HEK293 (cell line): ENCODE data around the gene RSPH1.

Experiments
- CTCF ChIA-PET: fragments of 350-600 bp; formaldehyde crosslinking; extraction: SDS; loops from one replicate; lab custom pipeline; 2021; ENCODE audit warnings: antibody characterized with exemption; lab: Yijun Ruan, JAX
- POLR2A ChIA-PET: fragments of 300-600 bp; formaldehyde crosslinking; extraction: SDS; loops from one replicate; lab custom pipeline; 2020; ENCODE audit warnings: antibody characterized with exemption, inconsistent platforms; lab: Yijun Ruan, JAX
- H3K27ac ChIP-seq: fragments of 200-500 bp; sonication (Bioruptor generic); 2 replicates; pipeline ENCODE4 v1.5.1; 2014; ENCODE audit warnings: low read depth, low read length, control low read depth, inconsistent platforms; ENCODE audit errors: extremely low read depth
- H3K36me3 ChIP-seq, 2 experiments: fragments of 200-500 bp in 1 of 2; sonication (Bioruptor generic) in 1 of 2; 1 replicate in 1 of 2; 2 replicates in 1 of 2; pipeline ENCODE4 v1.5.1; 2014 to 2017; ENCODE audit warnings: inconsistent platforms in 2 of 2, low read length in 2 of 2; ENCODE audit not compliant: control insufficient read depth in 2 of 2, insufficient read depth in 1 of 2
- H3K4me1 ChIP-seq: fragments of 200-500 bp; sonication (Bioruptor generic); 2 replicates; pipeline ENCODE4 v1.5.1; 2014; ENCODE audit warnings: mild to moderate bottlenecking, low read length, inconsistent platforms; ENCODE audit not compliant: control insufficient read depth, insufficient read depth
- H3K4me3 ChIP-seq: 2 replicates; pipeline ENCODE4 v1.5.1; 2011; ENCODE audit warnings: low read depth, mild to moderate bottlenecking, control low read depth, low read length, moderate library complexity
- H3K9me3 ChIP-seq: fragments of 200-500 bp; sonication (Bioruptor generic); 2 replicates; pipeline ENCODE4 v1.5.1; 2014; ENCODE audit warnings: low read depth, low read length, inconsistent platforms; ENCODE audit not compliant: control insufficient read depth, insufficient read depth
- PBX3 ChIP-seq: sonication (generic); formaldehyde crosslinking; IDR thresholded peaks from 2 replicates; pipeline ENCODE4 v1.8.1; 2022; ENCODE audit warnings: mild to moderate bottlenecking, moderate library complexity, missing genetic modification reagents
- ZFP3 ChIP-seq: fragments of 450-650 bp; formaldehyde crosslinking; IDR thresholded peaks from 2 replicates; pipeline ENCODE4 v1.5.1; 2016; ENCODE audit warnings: low read depth, missing biosample characterization, missing genetic modification characterization
- ZNF121 ChIP-seq: fragments of 450-650 bp; formaldehyde crosslinking; IDR thresholded peaks from 2 replicates; pipeline ENCODE4 v1.5.1; 2016; ENCODE audit warnings: missing biosample characterization, missing genetic modification characterization
- ZNF138 ChIP-seq: fragments of 450-650 bp; formaldehyde crosslinking; IDR thresholded peaks from 2 replicates; pipeline ENCODE4 v1.5.1; 2016; ENCODE audit warnings: missing biosample characterization, missing genetic modification characterization, borderline replicate concordance
- ZNF148 ChIP-seq: fragments of 450-650 bp; formaldehyde crosslinking; IDR thresholded peaks from 2 replicates; pipeline ENCODE4 v1.5.0; 2017; ENCODE audit warnings: missing biosample characterization, missing genetic modification characterization, borderline replicate concordance
- ZNF16 ChIP-seq: fragments of 450-650 bp; formaldehyde crosslinking; IDR thresholded peaks from 2 replicates; pipeline ENCODE4 v1.5.1; 2016; ENCODE audit warnings: low read depth, missing biosample characterization, missing genetic modification characterization
- ZNF19 ChIP-seq: fragments of 450-650 bp; formaldehyde crosslinking; IDR thresholded peaks from 2 replicates; pipeline ENCODE4; 2016; ENCODE audit warnings: missing biosample characterization, missing genetic modification characterization, low read depth
- ZNF214 ChIP-seq: fragments of 450-650 bp; formaldehyde crosslinking; IDR thresholded peaks from 2 replicates; pipeline ENCODE4 v1.5.1; 2017; ENCODE audit warnings: missing biosample characterization, mild to moderate bottlenecking, missing genetic modification characterization, borderline replicate concordance
- ZNF23 ChIP-seq: fragments of 450-650 bp; formaldehyde crosslinking; IDR thresholded peaks from 2 replicates; pipeline ENCODE4 v1.5.1; 2016; ENCODE audit warnings: missing biosample characterization, missing genetic modification characterization, borderline replicate concordance
- ZNF248 ChIP-seq: fragments of 450-650 bp; formaldehyde crosslinking; IDR thresholded peaks from 2 replicates; pipeline ENCODE4 v1.5.1; 2017; ENCODE audit warnings: missing biosample characterization, missing genetic modification characterization
- ZNF473 ChIP-seq: fragments of 450-650 bp; formaldehyde crosslinking; IDR thresholded peaks from 2 replicates; pipeline ENCODE4 v1.5.1; 2017; ENCODE audit warnings: missing biosample characterization, missing genetic modification characterization
- ZNF510 ChIP-seq: fragments of 450-650 bp; formaldehyde crosslinking; IDR thresholded peaks from 2 replicates; pipeline ENCODE4 v1.5.1; 2018; ENCODE audit warnings: mild to moderate bottlenecking, missing genetic modification characterization, missing biosample characterization; ENCODE audit not compliant: insufficient replicate concordance
- ZNF624 ChIP-seq: fragments of 450-650 bp; formaldehyde crosslinking; IDR thresholded peaks from 2 replicates; pipeline ENCODE4 v1.5.1; 2017; ENCODE audit warnings: missing biosample characterization, missing genetic modification characterization
- ZNF792 ChIP-seq: fragments of 450-650 bp; formaldehyde crosslinking; IDR thresholded peaks from 2 replicates; pipeline ENCODE4 v1.5.1; 2016; ENCODE audit warnings: missing biosample characterization, missing genetic modification characterization
- ZNF830 ChIP-seq: fragments of 450-650 bp; IDR thresholded peaks from 2 replicates; pipeline ENCODE4 v1.5.0; 2018; ENCODE audit warnings: missing biosample characterization, missing genetic modification characterization, low read depth, mild to moderate bottlenecking, moderate library complexity
- ZSCAN16 ChIP-seq: fragments of 450-650 bp; formaldehyde crosslinking; IDR thresholded peaks from 2 replicates; pipeline ENCODE4 v1.5.1; 2016; ENCODE audit warnings: missing biosample characterization, missing genetic modification characterization
- ZSCAN23 ChIP-seq: fragments of 450-650 bp; formaldehyde crosslinking; IDR thresholded peaks from 2 replicates; pipeline ENCODE4 v1.5.1; 2016; ENCODE audit warnings: missing biosample characterization, missing genetic modification characterization
- ZSCAN30 ChIP-seq: fragments of 450-650 bp; IDR thresholded peaks from 2 replicates; pipeline ENCODE4 v1.5.1; 2018; ENCODE audit warnings: missing biosample characterization, mild to moderate bottlenecking, missing genetic modification characterization, moderate library complexity
- TF ChIP-seq, protein P1 (sequence below): fragments of 450-650 bp; formaldehyde crosslinking; IDR thresholded peaks from 2 replicates; pipeline ENCODE4 v1.5.1; 2016; ENCODE audit warnings: missing biosample characterization, missing genetic modification characterization
- TF ChIP-seq, protein P2 (sequence below): fragments of 450-650 bp; formaldehyde crosslinking; IDR thresholded peaks from 2 replicates; pipeline ENCODE4 v1.5.1; 2016; ENCODE audit warnings: missing biosample characterization, missing genetic modification characterization
- TF ChIP-seq, protein P3 (sequence below): fragments of 450-650 bp; formaldehyde crosslinking; IDR thresholded peaks from 2 replicates; pipeline ENCODE4 v1.5.1; 2017; ENCODE audit warnings: missing biosample characterization, missing genetic modification characterization
- TF ChIP-seq, protein P4 (sequence below): fragments of 450-650 bp; formaldehyde crosslinking; IDR thresholded peaks from 2 replicates; pipeline ENCODE4 v1.5.1; 2016; ENCODE audit warnings: missing biosample characterization, missing genetic modification characterization

RSPH1 gene

GRCh38 chr21:42435401-42435800 is 60.6 kb downstream of the RSPH1 start:
- H3K4me1 ChIP-seq: no peaks in the 10 kb centered on the region
- H3K27ac ChIP-seq: no peak overlapping the region
- no peaks in the 10 kb centered on the region for H3K9me3 ChIP-seq
- CTCF ChIA-PET: no interaction called here
- POLR2A ChIA-PET: no interaction called here
- no peaks in the 10 kb centered on the region for H3K36me3 ChIP-seq
- no peak overlapping the region for H3K4me3 ChIP-seq
- no peak for TF ChIP-seq ZNF23 (tag by site-specific recombination)
- TF ChIP-seq, protein P1, sequence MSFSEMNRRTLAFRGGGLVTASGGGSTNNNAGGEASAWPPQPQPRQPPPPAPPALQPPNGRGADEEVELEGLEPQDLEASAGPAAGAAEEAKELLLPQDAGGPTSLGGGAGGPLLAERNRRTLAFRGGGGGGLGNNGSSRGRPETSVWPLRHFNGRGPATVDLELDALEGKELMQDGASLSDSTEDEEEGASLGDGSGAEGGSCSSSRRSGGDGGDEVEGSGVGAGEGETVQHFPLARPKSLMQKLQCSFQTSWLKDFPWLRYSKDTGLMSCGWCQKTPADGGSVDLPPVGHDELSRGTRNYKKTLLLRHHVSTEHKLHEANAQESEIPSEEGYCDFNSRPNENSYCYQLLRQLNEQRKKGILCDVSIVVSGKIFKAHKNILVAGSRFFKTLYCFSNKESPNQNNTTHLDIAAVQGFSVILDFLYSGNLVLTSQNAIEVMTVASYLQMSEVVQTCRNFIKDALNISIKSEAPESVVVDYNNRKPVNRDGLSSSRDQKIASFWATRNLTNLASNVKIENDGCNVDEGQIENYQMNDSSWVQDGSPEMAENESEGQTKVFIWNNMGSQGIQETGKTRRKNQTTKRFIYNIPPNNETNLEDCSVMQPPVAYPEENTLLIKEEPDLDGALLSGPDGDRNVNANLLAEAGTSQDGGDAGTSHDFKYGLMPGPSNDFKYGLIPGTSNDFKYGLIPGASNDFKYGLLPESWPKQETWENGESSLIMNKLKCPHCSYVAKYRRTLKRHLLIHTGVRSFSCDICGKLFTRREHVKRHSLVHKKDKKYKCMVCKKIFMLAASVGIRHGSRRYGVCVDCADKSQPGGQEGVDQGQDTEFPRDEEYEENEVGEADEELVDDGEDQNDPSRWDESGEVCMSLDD (tag by site-specific recombination): no peak
- TF ChIP-seq ZSCAN23 (tag by site-specific recombination): no peak

GRCh38 chr21:42434884-42435283 is 61.1 kb downstream of the RSPH1 start:
- POLR2A ChIA-PET: no interaction called here
- H3K4me1 ChIP-seq: no peaks in the 10 kb centered on the region
- no peak overlapping the region for H3K4me3 ChIP-seq
- CTCF ChIA-PET: no interaction called here
- no peaks in the 10 kb centered on the region for H3K36me3 ChIP-seq
- no peaks in the 10 kb centered on the region for H3K9me3 ChIP-seq
- H3K27ac ChIP-seq: no peak overlapping the region
- TF ChIP-seq, protein P2, sequence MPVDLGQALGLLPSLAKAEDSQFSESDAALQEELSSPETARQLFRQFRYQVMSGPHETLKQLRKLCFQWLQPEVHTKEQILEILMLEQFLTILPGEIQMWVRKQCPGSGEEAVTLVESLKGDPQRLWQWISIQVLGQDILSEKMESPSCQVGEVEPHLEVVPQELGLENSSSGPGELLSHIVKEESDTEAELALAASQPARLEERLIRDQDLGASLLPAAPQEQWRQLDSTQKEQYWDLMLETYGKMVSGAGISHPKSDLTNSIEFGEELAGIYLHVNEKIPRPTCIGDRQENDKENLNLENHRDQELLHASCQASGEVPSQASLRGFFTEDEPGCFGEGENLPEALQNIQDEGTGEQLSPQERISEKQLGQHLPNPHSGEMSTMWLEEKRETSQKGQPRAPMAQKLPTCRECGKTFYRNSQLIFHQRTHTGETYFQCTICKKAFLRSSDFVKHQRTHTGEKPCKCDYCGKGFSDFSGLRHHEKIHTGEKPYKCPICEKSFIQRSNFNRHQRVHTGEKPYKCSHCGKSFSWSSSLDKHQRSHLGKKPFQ (tag by site-specific recombination): no peak
- no peak for TF ChIP-seq ZNF624
- TF ChIP-seq ZNF792 (tag by site-specific recombination): no peak
- TF ChIP-seq ZNF830 (tag by site-specific recombination): no peak
- no peak for TF ChIP-seq ZNF148 (tag by site-specific recombination)
- no peak for TF ChIP-seq ZNF473 (tag by site-specific recombination)
- no peak for TF ChIP-seq ZNF248 (tag by site-specific recombination)
- no peak for TF ChIP-seq ZSCAN30
- no peak for TF ChIP-seq ZSCAN16
- TF ChIP-seq ZNF138 (tag by site-specific recombination): no peak
- no peak for TF ChIP-seq ZNF16 (tag by site-specific recombination)
- no peak for TF ChIP-seq ZNF510 (tag by site-specific recombination)
- no peak for TF ChIP-seq ZNF214 (tag by site-specific recombination)
- TF ChIP-seq, protein P3, sequence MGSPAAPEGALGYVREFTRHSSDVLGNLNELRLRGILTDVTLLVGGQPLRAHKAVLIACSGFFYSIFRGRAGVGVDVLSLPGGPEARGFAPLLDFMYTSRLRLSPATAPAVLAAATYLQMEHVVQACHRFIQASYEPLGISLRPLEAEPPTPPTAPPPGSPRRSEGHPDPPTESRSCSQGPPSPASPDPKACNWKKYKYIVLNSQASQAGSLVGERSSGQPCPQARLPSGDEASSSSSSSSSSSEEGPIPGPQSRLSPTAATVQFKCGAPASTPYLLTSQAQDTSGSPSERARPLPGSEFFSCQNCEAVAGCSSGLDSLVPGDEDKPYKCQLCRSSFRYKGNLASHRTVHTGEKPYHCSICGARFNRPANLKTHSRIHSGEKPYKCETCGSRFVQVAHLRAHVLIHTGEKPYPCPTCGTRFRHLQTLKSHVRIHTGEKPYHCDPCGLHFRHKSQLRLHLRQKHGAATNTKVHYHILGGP (tag by site-specific recombination): no peak
- no peak for TF ChIP-seq ZNF19 (tag by site-specific recombination)
- no peak for TF ChIP-seq ZFP3
- TF ChIP-seq, protein P4, sequence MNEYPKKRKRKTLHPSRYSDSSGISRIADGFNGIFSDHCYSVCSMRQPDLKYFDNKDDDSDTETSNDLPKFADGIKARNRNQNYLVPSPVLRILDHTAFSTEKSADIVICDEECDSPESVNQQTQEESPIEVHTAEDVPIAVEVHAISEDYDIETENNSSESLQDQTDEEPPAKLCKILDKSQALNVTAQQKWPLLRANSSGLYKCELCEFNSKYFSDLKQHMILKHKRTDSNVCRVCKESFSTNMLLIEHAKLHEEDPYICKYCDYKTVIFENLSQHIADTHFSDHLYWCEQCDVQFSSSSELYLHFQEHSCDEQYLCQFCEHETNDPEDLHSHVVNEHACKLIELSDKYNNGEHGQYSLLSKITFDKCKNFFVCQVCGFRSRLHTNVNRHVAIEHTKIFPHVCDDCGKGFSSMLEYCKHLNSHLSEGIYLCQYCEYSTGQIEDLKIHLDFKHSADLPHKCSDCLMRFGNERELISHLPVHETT (tag by site-specific recombination): no peak
- no peak for TF ChIP-seq ZNF121
- TF ChIP-seq PBX3: no peak
